B cell (primary cell): ENCODE data around the gene EFL1. TPM values are rescaled to one million over a fixed set of nuclear protein-coding genes. Genes with fewer than 3 reads are reported as not detected.

Source experiments
- ATAC-seq: fragments of 200-7000 bp; cut with Tn5 transposase; one replicate; pipeline ENCODE4 v1.10.0; 2021; ENCODE audit warnings: low read depth, mild to moderate bottlenecking, moderate number of reproducible peaks, moderate library complexity
- CTCF ChIA-PET: fragments of 350-600 bp; sonication (Branson Sonifier 250); formaldehyde crosslinking; loops from one replicate; lab custom pipeline; 2021; ENCODE audit warnings: antibody characterized with exemption, inconsistent platforms; lab: Charles Lee
- POLR2A ChIA-PET: fragments of 350-600 bp; sonication (Branson Sonifier 250); formaldehyde crosslinking; loops from one replicate; lab custom pipeline; 2021; ENCODE audit warnings: antibody characterized with exemption; lab: Charles Lee
- DNase-seq: peaks from one replicate; pipeline ENCODE4 v3.0.0; 2013
- H2AFZ ChIP-seq: 2 replicates; pipeline ENCODE4 v1.6.1; 2012; ENCODE audit warnings: mild to moderate bottlenecking, low read depth, low read length; ENCODE audit not compliant: insufficient read depth, poor library complexity, severe bottlenecking
- H3K27ac ChIP-seq, 2 donors: 1 replicate in 1 of 2; 2 replicates in 1 of 2; pipeline ENCODE4 v1.5.1; 2012 to 2013; ENCODE audit warnings: low read length in 2 of 2, mild to moderate bottlenecking in 2 of 2, moderate library complexity in 1 of 2
- H3K27me3 ChIP-seq, 4 experiments: fragments of 200-600 bp in 1 of 4; sonication (generic) in 1 of 4; replicated peaks in 1 of 4; 1 replicate in 2 of 4; 2 replicates in 2 of 4; pipeline versions ENCODE4 v1.6.1 to v1.7.0; 2013 to 2016; ENCODE audit warnings: low read length in 3 of 4, mild to moderate bottlenecking in 2 of 4, mixed read lengths in 1 of 4, moderate library complexity in 1 of 4; ENCODE audit not compliant: insufficient read depth in 4 of 4, control insufficient read depth in 3 of 4; ENCODE audit errors: control extremely low read depth in 1 of 4
- H3K36me3 ChIP-seq, 2 experiments: replicated peaks in 1 of 2; 1 replicate in 1 of 2; 2 replicates in 1 of 2; pipeline versions ENCODE4 v1.6.1 to v1.7.1; 2013; ENCODE audit warnings: low read length in 1 of 2; ENCODE audit not compliant: insufficient read depth in 2 of 2, control insufficient read depth in 1 of 2; ENCODE audit errors: control extremely low read depth in 1 of 2, extremely low read depth in 1 of 2
- H3K4me1 ChIP-seq, 2 donors: fragments of 200-600 bp in 1 of 2; sonication (generic) in 1 of 2; 1 replicate in 1 of 2; 2 replicates in 1 of 2; pipeline versions ENCODE4 v1.5.1 to v1.6.1; 2013 to 2017; ENCODE audit warnings: low read length in 2 of 2; ENCODE audit not compliant: control insufficient read depth in 2 of 2, insufficient read depth in 2 of 2
- H3K4me2 ChIP-seq: replicated peaks from 2 replicates; pipeline ENCODE3; 2012; ENCODE audit warnings: mild to moderate bottlenecking, low read depth, low read length; ENCODE audit not compliant: poor library complexity, severe bottlenecking
- H3K4me3 ChIP-seq, 5 experiments: fragments of 200-600 bp in 1 of 5; sonication (generic) in 1 of 5; 1 replicate in 3 of 5; 2 replicates in 2 of 5; pipeline versions ENCODE4 v1.5.1 to v1.7.0; 2011 to 2016; ENCODE audit warnings: low read length in 4 of 5, mild to moderate bottlenecking in 4 of 5, low read depth in 2 of 5, control low read depth in 1 of 5, moderate library complexity in 1 of 5; ENCODE audit not compliant: insufficient read depth in 1 of 5; ENCODE audit errors: control extremely low read depth in 1 of 5, extremely low read depth in 1 of 5
- H3K79me2 ChIP-seq: fragments of 200-600 bp; sonication (generic); one replicate; pipeline ENCODE4 v1.6.0; 2016; ENCODE audit warnings: low read length; ENCODE audit not compliant: control insufficient read depth, insufficient read depth
- H3K9ac ChIP-seq: fragments of 200-600 bp; sonication (generic); 2 replicates; pipeline ENCODE4 v1.6.1; 2017; ENCODE audit warnings: mild to moderate bottlenecking, low read length, moderate library complexity
- H3K9me3 ChIP-seq, 3 donors: one replicate each; pipeline versions ENCODE4 v1.6.1 to v1.7.1; 2013; ENCODE audit warnings: low read length in 2 of 3; ENCODE audit not compliant: control insufficient read depth in 2 of 3, insufficient read depth in 1 of 3; ENCODE audit errors: control extremely low read depth in 1 of 3
- H4K20me1 ChIP-seq: 2 replicates; pipeline ENCODE4 v1.6.0; 2012; ENCODE audit warnings: mild to moderate bottlenecking, low read length; ENCODE audit not compliant: insufficient read depth, control insufficient read depth, poor library complexity, severe bottlenecking
- H3K27ac Mint-ChIP-seq: one replicate; pipeline ENCODE4 v1.8.0; 2021; ENCODE audit warnings: mixed read lengths
- H3K27me3 Mint-ChIP-seq: one replicate; pipeline ENCODE4 v1.8.0; 2021; ENCODE audit warnings: mixed read lengths
- H3K4me1 Mint-ChIP-seq: one replicate; pipeline ENCODE4 v1.8.0; 2021; ENCODE audit warnings: mixed read lengths
- H3K4me3 Mint-ChIP-seq: one replicate; pipeline ENCODE4 v1.8.0; 2021; ENCODE audit warnings: mixed read lengths
- H3K9me3 Mint-ChIP-seq: one replicate; pipeline ENCODE4 v1.8.0; 2022; ENCODE audit warnings: mixed read lengths; ENCODE audit not compliant: insufficient read depth
- CTCF ChIP-seq: fragments of 200-600 bp; IDR thresholded peaks from one replicate; pipeline ENCODE4 v1.8.0; 2022; ENCODE audit warnings: antibody characterized with exemption, mild to moderate bottlenecking
- EZH2 ChIP-seq: IDR thresholded peaks from 2 replicates; pipeline ENCODE4 v1.6.1; 2012; ENCODE audit warnings: borderline replicate concordance, low read depth, mild to moderate bottlenecking, moderate library complexity, low read length; ENCODE audit not compliant: insufficient read depth, poor library complexity, severe bottlenecking
- WGBS: methylation state at CpG from one replicate; pipeline ENCODE4 v1.1.5; 2013; ENCODE audit warnings: missing lambda C conversion rate; ENCODE audit not compliant: insufficient coverage; 5-methylcytosine and 5-hydroxymethylcytosine counted together
- intact Hi-C: fragments of 100-400 bp; cut with micrococcal nuclease; formaldehyde crosslinking; loops from one replicate; pipeline ENCODE4 v1.10.0; 2022
- polyA plus RNA-seq: library from polyadenylated mRNA; depleted of rRNA; stranded (reverse); fragments of >200 nt; gene quantifications from 2 replicates; pipeline ENCODE4 v1.2.3, GENCODE V29; 2012
- total RNA-seq, 2 donors: library from RNA; stranded (reverse); fragments of 120-200 nt in 1 of 2; gene quantifications; 1 replicate in 1 of 2; 2 replicates in 1 of 2; pipeline versions ENCODE4 v1.2.3 to v1.2.4, GENCODE V29; 2013 to 2022

The EFL1 gene
- total and polyA plus RNA-seq, 2 donors (not counting 1 experiment from before 2014, with no cell fraction given): 8.2 to 25.8 TPM

DNA sequence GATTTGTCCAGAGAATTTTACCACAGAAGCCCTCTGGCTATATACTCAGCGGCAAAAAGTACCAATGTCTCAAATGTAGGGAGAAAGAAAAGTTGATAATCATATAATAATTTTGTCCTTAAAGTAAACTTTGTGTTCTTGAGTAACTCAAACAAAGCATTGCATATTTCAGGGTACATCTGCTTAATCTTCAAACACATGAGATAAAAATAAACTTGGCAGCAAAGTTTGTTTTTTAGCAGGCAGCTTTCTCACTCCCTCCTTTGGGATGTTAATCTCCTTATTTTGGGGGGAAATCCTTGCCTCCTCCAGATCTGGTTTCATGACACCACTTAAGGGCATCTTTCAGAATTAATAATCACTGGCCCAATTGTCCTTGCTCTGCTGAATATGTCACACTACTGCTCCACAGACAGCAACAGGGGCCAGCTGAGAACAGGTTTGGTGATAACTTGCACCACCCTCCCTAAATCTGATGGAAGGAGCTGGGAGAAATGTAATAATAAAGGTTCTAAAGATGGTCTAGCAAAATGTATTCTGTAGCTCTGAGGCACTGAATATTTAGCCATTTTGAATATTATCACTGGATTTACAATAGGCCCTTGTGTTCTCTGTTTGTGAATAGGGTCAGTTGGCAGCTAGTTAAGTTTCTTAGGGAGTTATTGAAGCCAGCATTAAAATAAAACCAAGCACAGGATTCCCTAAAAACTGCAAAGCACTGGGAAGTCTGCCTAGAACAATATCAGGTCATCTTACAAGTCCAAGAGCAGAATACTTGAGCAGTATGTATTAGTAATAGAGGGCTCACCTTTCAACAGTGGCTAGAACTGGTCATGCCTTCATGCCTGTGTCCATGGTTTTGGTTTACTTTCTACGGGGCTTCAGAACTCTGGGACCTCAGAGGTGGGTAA is 79.2 kb downstream of the EFL1 start:
- Histone ChIP-seq H3K79me2 (no peaks in the 10 kb centered on the region), H3K27ac (no peak overlapping the region), H4K20me1 (peaks cover 3% of the 10 kb centered on the region), H2AFZ (no peak overlapping the region), H3K4me1 (peaks cover 0 to 3% of the 10 kb centered on the region in 2 donors), H3K4me3 (no peak overlapping the region), H3K27me3 (no peaks in the 10 kb centered on the region), H3K36me3 (no peaks in the 10 kb centered on the region), H3K9me3 (no peaks in the 10 kb centered on the region), H3K9ac (no peak overlapping the region), H3K4me2 (no peak overlapping the region)
- no CpG with 5 or more reads among the region's 2 CpGs for WGBS
- no peak overlapping the region for H3K27ac Mint-ChIP-seq
- H3K4me3 Mint-ChIP-seq: no peak overlapping the region
- no peaks in the 10 kb centered on the region for H3K9me3 Mint-ChIP-seq
- no peak for ATAC-seq
- DNase-seq: no peak
- H3K27me3 Mint-ChIP-seq: no peaks in the 10 kb centered on the region
- TF ChIP-seq EZH2 (no peak), CTCF (no peak)
- CTCF ChIA-PET: no interaction called here
- H3K4me1 Mint-ChIP-seq: peaks cover 10% of the 10 kb centered on the region
- POLR2A ChIA-PET: no interaction called here
- intact Hi-C loops: no loop called here

- Histone ChIP-seq H3K9ac (no peak overlapping the region), H3K4me1 (no peaks in the 10 kb centered on the region), H3K36me3 (no peaks in the 10 kb centered on the region), H3K4me2 (no peak overlapping the region), H3K79me2 (no peaks in the 10 kb centered on the region), H3K27ac (no peak overlapping the region), H3K4me3 (no peak overlapping the region), H3K9me3 (no peaks in the 10 kb centered on the region), H3K27me3 (no peaks in the 10 kb centered on the region), H4K20me1 (peaks cover 15% of the 10 kb centered on the region), H2AFZ (no peak overlapping the region)
- intact Hi-C loops: no loop called here
- ChIA-PET CTCF (interaction anchor here (0.6 kb wide), 1 partner anchor 363 kb away, joined by 3 read pairs; no protein-coding TSS in a partner anchor), POLR2A (no interaction called here)
- ATAC-seq (no peak), DNase-seq (no peak)
- no peak overlapping the region for H3K4me3 Mint-ChIP-seq
- no peak for TF ChIP-seq EZH2
- no peak for TF ChIP-seq CTCF
- H3K9me3 Mint-ChIP-seq: no peaks in the 10 kb centered on the region
- H3K4me1 Mint-ChIP-seq: peaks cover 16% of the 10 kb centered on the region
- no peaks in the 10 kb centered on the region for H3K27me3 Mint-ChIP-seq
- 92% methylated on average over 1 of the region's 2 CpGs for WGBS
- no peak overlapping the region for H3K27ac Mint-ChIP-seq
Measured at GRCh38 chr15:82181371-82181770, 81.2 kb downstream of the EFL1 start.
